ENCODE data around the gene KLC1. TPM values are rescaled to one million over a fixed set of nuclear protein-coding genes. Genes with fewer than 3 reads are reported as not detected.

The KLC1 gene
- total and polyA plus RNA-seq, 2 of the 8 experiments (the other 6 are each of a cell fraction or from before 2014, with no cell fraction given), result 84.6 to 134 TPM

- Histone ChIP-seq H2AFZ (ENCODE audit: low read length) (no peak overlapping the region), H3K4me1 (replicated peaks in 1 of 4; ENCODE audit: control insufficient read depth in 3 of 4, insufficient read depth in 4 of 4, low read length in 3 of 4) (peaks cover 0 to 6% (median 0%) of the 10 kb centered on the region in 4 experiments; a peak in 3 of 7 replicates), H2BK120ac (replicated peaks; ENCODE audit: low read depth, low read length) (no peak overlapping the region), H3K23ac (ENCODE audit: insufficient read length) (no peak overlapping the region), H3K36me3 (ENCODE audit: control insufficient read depth in 2 of 4, insufficient read depth in 4 of 4, low read length in 3 of 4) (no peaks in the 10 kb centered on the region), H4K20me1 (replicated peaks in 1 of 2; ENCODE audit: control insufficient read depth in 1 of 2, insufficient read depth in 2 of 2, low read length in 2 of 2) (no peaks in the 10 kb centered on the region), H3K27ac (ENCODE audit: low read depth, low read length) (no peak overlapping the region), H3K79me2 (ENCODE audit: control insufficient read depth in 1 of 2, insufficient read depth in 2 of 2, low read length in 2 of 2) (no peaks in the 10 kb centered on the region), H3K27me3 (replicated peaks in 1 of 4; ENCODE audit: control insufficient read depth in 3 of 4, extremely low read depth in 1 of 4, insufficient read depth in 3 of 4, low read length in 3 of 4) (no peaks in the 10 kb centered on the region), H3K4ac (replicated peaks; ENCODE audit: insufficient read length, low read depth, low read length) (no peak overlapping the region), H3K14ac (ENCODE audit: insufficient read length) (no peak overlapping the region), H3K4me3 (ENCODE audit: extremely low read depth in 1 of 4, insufficient read depth in 2 of 4, low read depth in 3 of 4, low read length in 4 of 4) (no peak overlapping the region), H4K5ac (ENCODE audit: insufficient read length, low read depth, low read length) (no peak overlapping the region), H2AK5ac (ENCODE audit: low read depth, low read length) (no peak overlapping the region), H4K91ac (replicated peaks; ENCODE audit: insufficient read length, low read length) (no peak overlapping the region), H2BK20ac (ENCODE audit: low read length) (no peak overlapping the region), H2BK15ac (ENCODE audit: low read length) (no peak overlapping the region), H4K8ac (ENCODE audit: extremely low read depth, insufficient read depth, low read length) (peak overlapping the region; percentile 35; the same call in 1 of the 2 replicates), H3K4me2 (ENCODE audit: insufficient read depth in 1 of 2, low read depth in 2 of 2, low read length in 2 of 2) (no peak overlapping the region), H2BK5ac (ENCODE audit: low read depth, low read length) (no peak overlapping the region; the same call in 1 of the 2 replicates), H3K23me2 (ENCODE audit: low read depth, low read length) (no peaks in the 10 kb centered on the region), H3K56ac (replicated peaks; ENCODE audit: insufficient read length, low read depth, low read length) (no peak overlapping the region), H3K18ac (ENCODE audit: extremely low read depth, low read length) (no peak overlapping the region), H3K79me1 (ENCODE audit: low read depth, low read length) (no peaks in the 10 kb centered on the region), H2BK12ac (ENCODE audit: low read depth, low read length) (no peak overlapping the region), H3K9me3 (ENCODE audit: insufficient read depth in 2 of 2, low read depth in 1 of 2, low read length in 1 of 2) (no peaks in the 10 kb centered on the region), H3K9ac (replicated peaks in 1 of 4; ENCODE audit: extremely low read depth in 1 of 4, low read depth in 3 of 4, low read length in 3 of 4) (no peak overlapping the region)
- POLR2A ChIA-PET (ENCODE audit: partially characterized antibody), result no interaction called here
- 97% methylated on average over 5 of the region's 10 CpGs; no CpG with 5 or more reads in 1 of the 2 experiments for WGBS, 2 experiments (ENCODE audit: extremely low coverage in 1 of 2, insufficient coverage in 1 of 2, insufficient read length in 1 of 2, insufficient replicate concordance in 2 of 2, low coverage in 1 of 2, low lambda C conversion rate in 2 of 2, missing lambda C conversion rate in 1 of 2)
- TF ChIP-seq YY1 (IDR thresholded peaks at IDR 0.05; ENCODE audit: low read depth, low read length) (no peak), CHD2 (IDR thresholded peaks at IDR 0.05; ENCODE audit: low read length) (no peak), CEBPB (IDR thresholded peaks at IDR 0.05; ENCODE audit: low read depth, low read length) (no peak), GABPA (IDR thresholded peaks at IDR 0.05; ENCODE audit: borderline replicate concordance, insufficient read depth, low read length) (no peak), POLR2AphosphoS5 (IDR thresholded peaks at IDR 0.05; ENCODE audit: low read depth, low read length) (no peak), SP4 (IDR thresholded peaks at IDR 0.05; ENCODE audit: low read length) (no peak), GTF2F1 (IDR thresholded peaks at IDR 0.05; ENCODE audit: borderline replicate concordance, low read depth, low read length) (no peak), NANOG (IDR thresholded peaks at IDR 0.05; ENCODE audit: insufficient read depth, low read depth, low read length, poor library complexity, severe bottlenecking) (no peak), POU5F1 (IDR thresholded peaks at IDR 0.05; ENCODE audit: low read depth, low read length) (no peak)
- CTCF ChIA-PET (ENCODE audit: partially characterized antibody), result no interaction called here
- no peak for DNase-seq (ENCODE audit: low read depth in 1 of 2, low spot score in 2 of 2)
- no peak for FAIRE-seq
Observed at GRCh38 chr14:103597623-103598377, 31.2 kb upstream of the KLC1 start.
